WTC11 (cell line): ENCODE results near the gene PKMYT1. TPM values are rescaled to one million over a fixed set of nuclear protein-coding genes. Genes with fewer than 3 reads are reported as not detected.
A peak's percentile ranks its signal among the peaks of the same experiment; 100 is the strongest.

ENCODE experiments used
- ARID4B ChIP-seq: sonication (generic); formaldehyde crosslinking; IDR thresholded peaks from 2 replicates; pipeline ENCODE4 v1.8.0; 2023; ENCODE audit warnings: missing genetic modification reagents, mild to moderate bottlenecking, borderline replicate concordance
- ATF1 ChIP-seq: sonication (generic); formaldehyde crosslinking; IDR thresholded peaks from 2 replicates; pipeline ENCODE4 v1.8.1; 2023; ENCODE audit warnings: mild to moderate bottlenecking, moderate library complexity, missing genetic modification reagents
- CBFB ChIP-seq: sonication (generic); formaldehyde crosslinking; IDR thresholded peaks from 2 replicates; pipeline ENCODE4 v1.8.1; 2022; ENCODE audit warnings: mild to moderate bottlenecking, low read depth, missing genetic modification reagents
- CREB1 ChIP-seq: sonication (generic); formaldehyde crosslinking; IDR thresholded peaks from 2 replicates; pipeline ENCODE4 v1.8.0; 2023; ENCODE audit warnings: mild to moderate bottlenecking, missing genetic modification reagents
- ELF4 ChIP-seq: sonication (generic); formaldehyde crosslinking; IDR thresholded peaks from 2 replicates; pipeline ENCODE4 v1.8.1; 2022; ENCODE audit warnings: low read depth, mild to moderate bottlenecking, moderate library complexity, missing genetic modification reagents
- EMX1 ChIP-seq: fragments of 250-450 bp; sonication (Bioruptor Pico); IDR thresholded peaks from 2 replicates; pipeline ENCODE4 v1.8.0; 2021; ENCODE audit warnings: mild to moderate bottlenecking
- FOXK1 ChIP-seq: sonication (generic); formaldehyde crosslinking; IDR thresholded peaks from 2 replicates; pipeline ENCODE4 v1.8.0; 2022; ENCODE audit warnings: mild to moderate bottlenecking, moderate library complexity, missing genetic modification reagents
- FOXP1 ChIP-seq: sonication (generic); formaldehyde crosslinking; IDR thresholded peaks from 2 replicates; pipeline ENCODE4 v1.8.0; 2022; ENCODE audit warnings: missing genetic modification reagents, mild to moderate bottlenecking, moderate library complexity, borderline replicate concordance
- GRHL2 ChIP-seq: fragments of 250-450 bp; sonication (Bioruptor Pico); IDR thresholded peaks from 2 replicates; pipeline ENCODE4 v1.8.0; 2022; ENCODE audit warnings: mild to moderate bottlenecking, moderate library complexity; ENCODE audit not compliant: insufficient replicate concordance, severe bottlenecking
- IRF2 ChIP-seq: sonication (generic); formaldehyde crosslinking; IDR thresholded peaks from 2 replicates; pipeline ENCODE4 v1.8.0; 2022; ENCODE audit warnings: low read depth, missing genetic modification reagents, borderline replicate concordance
- KAT7 ChIP-seq: sonication (generic); formaldehyde crosslinking; IDR thresholded peaks from 2 replicates; pipeline ENCODE4 v1.8.1; 2023; ENCODE audit warnings: missing genetic modification reagents, mild to moderate bottlenecking, borderline replicate concordance
- MXD4 ChIP-seq: fragments of 250-450 bp; sonication (Bioruptor Pico); IDR thresholded peaks from 2 replicates; pipeline ENCODE4 v1.8.0; 2021; ENCODE audit warnings: mild to moderate bottlenecking, moderate library complexity, borderline replicate concordance
- NFATC4 ChIP-seq: fragments of 250-450 bp; sonication (Bioruptor Pico); IDR thresholded peaks from 2 replicates; pipeline ENCODE4 v1.9.0; 2021; ENCODE audit warnings: mild to moderate bottlenecking
- NFE2L1 ChIP-seq: sonication (generic); formaldehyde crosslinking; IDR thresholded peaks from 2 replicates; pipeline ENCODE4 v1.8.1; 2023; ENCODE audit warnings: missing genetic modification reagents
- NFYB ChIP-seq: sonication (generic); formaldehyde crosslinking; conservative IDR thresholded peaks from 2 replicates; pipeline ENCODE4 v1.8.0; 2022; ENCODE audit warnings: low read depth, missing genetic modification reagents
- ZNF121 ChIP-seq: sonication (generic); formaldehyde crosslinking; IDR thresholded peaks from 2 replicates; pipeline ENCODE4 v1.8.0; 2023; ENCODE audit warnings: missing genetic modification reagents
- ZNF317 ChIP-seq: sonication (generic); formaldehyde crosslinking; IDR thresholded peaks from 2 replicates; pipeline ENCODE4 v1.8.1; 2023; ENCODE audit warnings: low read depth, mild to moderate bottlenecking, moderate library complexity, missing genetic modification reagents, borderline replicate concordance
- ZNF396 ChIP-seq: fragments of 250-450 bp; sonication (Bioruptor Pico); IDR thresholded peaks from 2 replicates; pipeline ENCODE4 v1.8.0; 2021; ENCODE audit warnings: mild to moderate bottlenecking, moderate library complexity, borderline replicate concordance
- ZNF423 ChIP-seq: fragments of 250-450 bp; sonication (Bioruptor Pico); IDR thresholded peaks from 2 replicates; pipeline ENCODE4 v2.1.2; 2022; ENCODE audit warnings: mild to moderate bottlenecking, moderate library complexity
- total RNA-seq: library from RNA; stranded (reverse); gene quantifications from 3 replicates; pipeline ENCODE4 v1.2.3, GENCODE V29; 2021
- TF ChIP-seq, protein P1 (sequence below): sonication (generic); formaldehyde crosslinking; IDR thresholded peaks from 2 replicates; pipeline ENCODE4 v1.8.1; 2022; ENCODE audit warnings: mild to moderate bottlenecking, moderate library complexity, missing genetic modification reagents
- TF ChIP-seq, protein P2 (sequence below): sonication (generic); formaldehyde crosslinking; conservative IDR thresholded peaks from 2 replicates; pipeline ENCODE4 v1.8.1; 2023; ENCODE audit warnings: mild to moderate bottlenecking, low read depth, missing genetic modification reagents, moderate library complexity
- TF ChIP-seq, protein P3 (sequence below): fragments of 250-450 bp; sonication (Bioruptor Pico); conservative IDR thresholded peaks from 2 replicates; pipeline ENCODE4 v1.9.0; 2021; ENCODE audit warnings: mild to moderate bottlenecking
- TF ChIP-seq, protein P4 (sequence below): sonication (generic); formaldehyde crosslinking; IDR thresholded peaks from 2 replicates; pipeline ENCODE4 v1.8.1; 2023; ENCODE audit warnings: mild to moderate bottlenecking, moderate library complexity, missing genetic modification reagents
- TF ChIP-seq, protein P5 (sequence below): sonication (generic); formaldehyde crosslinking; IDR thresholded peaks from 2 replicates; pipeline ENCODE4 v1.8.1; 2023; ENCODE audit warnings: mild to moderate bottlenecking, missing genetic modification reagents, moderate library complexity
- TF ChIP-seq, protein P6 (sequence below): sonication (generic); formaldehyde crosslinking; IDR thresholded peaks from 2 replicates; pipeline ENCODE4 v1.8.0; 2022; ENCODE audit warnings: mild to moderate bottlenecking, missing genetic modification reagents

The PKMYT1 gene
- total RNA-seq, 1 experiment from 2014 or later, result 120 TPM

DNA sequence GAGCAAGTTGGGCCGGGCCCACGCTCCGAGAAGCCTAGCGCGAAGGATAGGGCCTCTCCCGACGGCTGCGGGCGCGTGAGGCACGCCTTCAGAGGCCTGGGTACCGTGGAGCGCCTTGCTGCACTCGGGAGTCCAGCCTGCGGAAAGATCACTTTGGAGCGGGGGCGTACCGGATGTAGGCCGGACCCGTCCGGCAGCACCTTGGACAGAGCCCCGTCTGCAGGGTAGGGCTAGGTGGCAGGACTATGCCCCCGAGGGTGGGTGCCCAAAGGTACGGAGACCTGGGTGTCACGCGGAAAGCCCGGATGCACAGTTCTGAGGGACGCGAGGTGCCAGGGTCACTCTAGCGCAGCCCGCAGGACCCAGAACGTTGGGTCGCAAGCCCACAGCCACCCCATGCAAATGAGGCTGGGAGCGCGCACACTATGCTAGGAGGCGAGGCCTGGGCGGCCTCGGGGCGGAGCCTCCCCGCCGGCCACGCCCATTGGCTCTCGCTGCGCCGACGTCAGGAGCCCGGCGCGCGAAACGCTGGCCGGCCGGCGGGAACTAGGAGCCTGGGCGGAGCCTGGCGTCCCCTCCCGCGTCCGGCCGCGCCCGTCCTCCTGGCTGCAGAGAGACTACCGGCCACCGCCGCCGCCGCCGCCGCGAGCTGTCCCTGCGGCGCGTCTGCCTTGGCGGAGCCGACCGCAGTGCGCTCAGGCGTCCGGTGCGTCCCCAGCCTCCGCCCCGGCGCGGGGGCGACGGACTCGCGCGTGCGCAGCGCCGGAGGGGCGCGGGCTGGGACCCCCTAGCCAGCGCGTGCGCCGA is 11.3 kb downstream of the PKMYT1 start, which contains the start of gene PAQR4 (continued):
- TF ChIP-seq NFYB (peak; percentile 71; the same call in 1 of the 2 replicates), ZNF317 (CRISPR knock-in tag) (no peak), ELF4 (CRISPR knock-in tag) (no peak; the same call in 1 of the 2 replicates), ARID4B (CRISPR knock-in tag) (peak; percentile 98), MXD4 (CRISPR knock-in tag) (no peak), KAT7 (CRISPR knock-in tag) (no peak), FOXK1 (peak; percentile 90), ZNF121 (peak; percentile 71; the same call in 1 of the 2 replicates), ZNF423 (CRISPR knock-in tag) (no peak), GRHL2 (CRISPR knock-in tag) (no peak), EMX1 (CRISPR knock-in tag) (no peak), ATF1 (CRISPR knock-in tag) (0 out of 2 replicates have a peak, but pooled peaks have one; percentile 29), IRF2 (no peak), NFATC4 (CRISPR knock-in tag) (no peak), CBFB (CRISPR knock-in tag) (peak; percentile 53; the same call in 1 of the 2 replicates), FOXP1 (CRISPR knock-in tag) (peak; percentile 84), CREB1 (0 out of 2 replicates have a peak, but pooled peaks have one; percentile 80), ZNF396 (CRISPR knock-in tag) (no peak), NFE2L1 (CRISPR knock-in tag) (peak; percentile 69; the same call in 1 of the 2 replicates)
- TF ChIP-seq, protein P1, sequence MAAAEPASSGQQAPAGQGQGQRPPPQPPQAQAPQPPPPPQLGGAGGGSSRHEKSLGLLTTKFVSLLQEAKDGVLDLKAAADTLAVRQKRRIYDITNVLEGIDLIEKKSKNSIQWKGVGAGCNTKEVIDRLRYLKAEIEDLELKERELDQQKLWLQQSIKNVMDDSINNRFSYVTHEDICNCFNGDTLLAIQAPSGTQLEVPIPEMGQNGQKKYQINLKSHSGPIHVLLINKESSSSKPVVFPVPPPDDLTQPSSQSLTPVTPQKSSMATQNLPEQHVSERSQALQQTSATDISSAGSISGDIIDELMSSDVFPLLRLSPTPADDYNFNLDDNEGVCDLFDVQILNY (CRISPR knock-in tag), result peak; percentile 100
- TF ChIP-seq, protein P2, sequence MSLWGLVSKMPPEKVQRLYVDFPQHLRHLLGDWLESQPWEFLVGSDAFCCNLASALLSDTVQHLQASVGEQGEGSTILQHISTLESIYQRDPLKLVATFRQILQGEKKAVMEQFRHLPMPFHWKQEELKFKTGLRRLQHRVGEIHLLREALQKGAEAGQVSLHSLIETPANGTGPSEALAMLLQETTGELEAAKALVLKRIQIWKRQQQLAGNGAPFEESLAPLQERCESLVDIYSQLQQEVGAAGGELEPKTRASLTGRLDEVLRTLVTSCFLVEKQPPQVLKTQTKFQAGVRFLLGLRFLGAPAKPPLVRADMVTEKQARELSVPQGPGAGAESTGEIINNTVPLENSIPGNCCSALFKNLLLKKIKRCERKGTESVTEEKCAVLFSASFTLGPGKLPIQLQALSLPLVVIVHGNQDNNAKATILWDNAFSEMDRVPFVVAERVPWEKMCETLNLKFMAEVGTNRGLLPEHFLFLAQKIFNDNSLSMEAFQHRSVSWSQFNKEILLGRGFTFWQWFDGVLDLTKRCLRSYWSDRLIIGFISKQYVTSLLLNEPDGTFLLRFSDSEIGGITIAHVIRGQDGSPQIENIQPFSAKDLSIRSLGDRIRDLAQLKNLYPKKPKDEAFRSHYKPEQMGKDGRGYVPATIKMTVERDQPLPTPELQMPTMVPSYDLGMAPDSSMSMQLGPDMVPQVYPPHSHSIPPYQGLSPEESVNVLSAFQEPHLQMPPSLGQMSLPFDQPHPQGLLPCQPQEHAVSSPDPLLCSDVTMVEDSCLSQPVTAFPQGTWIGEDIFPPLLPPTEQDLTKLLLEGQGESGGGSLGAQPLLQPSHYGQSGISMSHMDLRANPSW (CRISPR knock-in tag), result no peak; the same call in 1 of the 2 replicates
- TF ChIP-seq, protein P3, sequence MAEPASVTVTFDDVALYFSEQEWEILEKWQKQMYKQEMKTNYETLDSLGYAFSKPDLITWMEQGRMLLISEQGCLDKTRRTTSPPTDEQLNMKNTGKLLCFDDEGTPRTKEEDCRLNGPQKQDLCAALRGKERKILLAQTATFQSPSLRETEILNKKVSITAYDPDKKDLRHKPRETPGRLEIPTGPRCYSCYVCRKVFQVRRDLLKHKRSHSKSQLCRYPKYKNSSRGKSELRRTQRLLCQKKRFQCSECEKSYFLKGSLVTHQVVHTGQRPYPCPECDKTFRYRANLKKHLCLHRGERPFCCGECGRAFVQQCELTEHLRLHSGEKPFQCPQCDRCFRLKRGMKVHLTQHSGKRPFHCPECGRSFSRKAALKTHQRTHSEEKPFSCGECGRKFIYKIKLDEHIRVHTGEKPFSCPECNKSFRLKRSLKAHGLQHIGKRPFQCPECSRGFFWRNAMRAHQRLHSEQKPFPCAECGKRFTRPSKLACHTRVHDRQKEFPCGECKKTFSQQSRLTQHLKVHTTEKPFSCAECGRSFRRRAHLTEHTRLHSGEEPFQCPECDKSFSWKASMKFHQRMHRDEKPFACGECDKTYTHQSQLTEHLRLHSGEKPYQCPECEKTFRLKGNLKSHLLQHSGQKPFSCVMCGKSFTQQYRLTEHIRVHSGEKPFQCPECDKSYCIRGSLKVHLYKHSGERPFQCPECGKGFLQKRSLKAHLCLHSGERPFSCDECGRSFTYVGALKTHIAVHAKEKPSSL (CRISPR knock-in tag), result no peak
- TF ChIP-seq, protein P4, sequence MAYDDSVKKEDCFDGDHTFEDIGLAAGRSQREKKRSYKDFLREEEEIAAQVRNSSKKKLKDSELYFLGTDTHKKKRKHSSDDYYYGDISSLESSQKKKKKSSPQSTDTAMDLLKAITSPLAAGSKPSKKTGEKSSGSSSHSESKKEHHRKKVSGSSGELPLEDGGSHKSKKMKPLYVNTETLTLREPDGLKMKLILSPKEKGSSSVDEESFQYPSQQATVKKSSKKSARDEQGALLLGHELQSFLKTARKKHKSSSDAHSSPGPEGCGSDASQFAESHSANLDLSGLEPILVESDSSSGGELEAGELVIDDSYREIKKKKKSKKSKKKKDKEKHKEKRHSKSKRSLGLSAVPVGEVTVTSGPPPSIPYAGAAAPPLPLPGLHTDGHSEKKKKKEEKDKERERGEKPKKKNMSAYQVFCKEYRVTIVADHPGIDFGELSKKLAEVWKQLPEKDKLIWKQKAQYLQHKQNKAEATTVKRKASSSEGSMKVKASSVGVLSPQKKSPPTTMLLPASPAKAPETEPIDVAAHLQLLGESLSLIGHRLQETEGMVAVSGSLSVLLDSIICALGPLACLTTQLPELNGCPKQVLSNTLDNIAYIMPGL (CRISPR knock-in tag), result peak; percentile 50; the same call in 1 of the 2 replicates
- TF ChIP-seq, protein P5, sequence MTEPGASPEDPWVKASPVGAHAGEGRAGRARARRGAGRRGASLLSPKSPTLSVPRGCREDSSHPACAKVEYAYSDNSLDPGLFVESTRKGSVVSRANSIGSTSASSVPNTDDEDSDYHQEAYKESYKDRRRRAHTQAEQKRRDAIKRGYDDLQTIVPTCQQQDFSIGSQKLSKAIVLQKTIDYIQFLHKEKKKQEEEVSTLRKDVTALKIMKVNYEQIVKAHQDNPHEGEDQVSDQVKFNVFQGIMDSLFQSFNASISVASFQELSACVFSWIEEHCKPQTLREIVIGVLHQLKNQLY (CRISPR knock-in tag), result peak; percentile 91; the same call in 1 of the 2 replicates
- TF ChIP-seq, protein P6, sequence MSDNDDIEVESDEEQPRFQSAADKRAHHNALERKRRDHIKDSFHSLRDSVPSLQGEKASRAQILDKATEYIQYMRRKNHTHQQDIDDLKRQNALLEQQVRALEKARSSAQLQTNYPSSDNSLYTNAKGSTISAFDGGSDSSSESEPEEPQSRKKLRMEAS (CRISPR knock-in tag), result peak; percentile 89
